K562 (cell line): Measurements from ENCODE around the gene TIMP4. TPM values are rescaled to one million over a fixed set of nuclear protein-coding genes. Genes with fewer than 3 reads are reported as not detected.

Experiments used
- CHD7 ChIP-seq: fragments of 200-600 bp; sonication (generic); IDR thresholded peaks from one replicate; pipeline ENCODE4 v1.6.1; 2012; ENCODE audit warnings: mild to moderate bottlenecking, low read depth, low read length, inconsistent platforms
- HNRNPK ChIP-seq: fragments of 200-400 bp; formaldehyde crosslinking; IDR thresholded peaks from one replicate; pipeline ENCODE4 v1.6.1; 2018; ENCODE audit warnings: mild to moderate bottlenecking, low read depth, low read length; ENCODE audit not compliant: poor library complexity, severe bottlenecking
- ILF3 ChIP-seq: fragments of 450-650 bp; IDR thresholded peaks from 2 replicates; pipeline ENCODE4 v1.6.1; 2018; ENCODE audit warnings: antibody characterized with exemption, mild to moderate bottlenecking, moderate library complexity, borderline replicate concordance
- NKRF ChIP-seq: fragments of 450-650 bp; IDR thresholded peaks from 2 replicates; pipeline ENCODE4 v1.6.1; 2016; ENCODE audit warnings: borderline replicate concordance
- TAL1 ChIP-seq: fragments of 450-650 bp; IDR thresholded peaks from 2 replicates; pipeline ENCODE4 v1.6.1; 2016; ENCODE audit warnings: mild to moderate bottlenecking
- ZBTB43 ChIP-seq: sonication (generic); formaldehyde crosslinking; IDR thresholded peaks from 2 replicates; pipeline ENCODE4 v1.8.0; 2023; ENCODE audit warnings: mild to moderate bottlenecking, missing genetic modification reagents
- polyA plus RNA-seq, 8 experiments: library from polyadenylated mRNA; depleted of rRNA in 4 of 8; stranded (reverse) in 5 of 8; unstranded in 3 of 8; fragments of >200 nt; fragmentation: Nextera tagmentation in 2 of 8; fragmentation: Illumina TruSeq in 1 of 8; extraction: Ambion mirVana in 2 of 8; extraction: Trizol in 1 of 8; gene quantifications; 2 replicates each; pipeline versions ENCODE4 v1.2.1 to v1.2.3, GENCODE V29; 2011 to 2014; ENCODE audit warnings: inconsistent platforms in 1 of 8, missing spikeins in 1 of 8
- total RNA-seq, 7 experiments: library from RNA; depleted of rRNA in 6 of 7; stranded (reverse); fragments of >200 nt in 6 of 7; fragmentation: Illumina TruSeq in 2 of 7; extraction: Trizol in 2 of 7; gene quantifications; 2 replicates each; pipeline versions ENCODE4 v1.2.1 to v1.2.3, GENCODE V29; 2011 to 2021; ENCODE audit warnings: low replicate concordance in 1 of 7

Gene TIMP4
- total and polyA plus RNA-seq, 9 of the 15 experiments (the other 6 are each of a cell fraction or from before 2014, with no cell fraction given) = 0.03 to 0.07 TPM; not detected in 7

GRCh38 chr3:12114251-12114650 is 44.5 kb downstream of the TIMP4 start (continued):
- no peak for TF ChIP-seq CHD7
- no peak for TF ChIP-seq ZBTB43 (CRISPR knock-in tag)
- no peak for TF ChIP-seq NKRF
- TF ChIP-seq TAL1 = no peak
- no peak for TF ChIP-seq HNRNPK
- TF ChIP-seq ILF3 = no peak
